Fibroblast of pulmonary artery (primary cell): ENCODE data around the gene PRPF8.

Source experiments
- DNase-seq: peaks from one replicate; pipeline ENCODE4 v3.0.0-alpha.2; 2010; ENCODE audit warnings: low read depth
- H3K4me3 ChIP-seq: replicated peaks from 2 replicates; pipeline ENCODE4 v1.5.1; 2011; ENCODE audit warnings: low read depth, mild to moderate bottlenecking, control low read depth, low read length, moderate library complexity
- CTCF ChIP-seq: IDR thresholded peaks from 2 replicates; pipeline ENCODE4 v1.5.1; 2011; ENCODE audit warnings: mild to moderate bottlenecking, control low read depth, low read length, inconsistent platforms; ENCODE audit errors: missing control alignments

Gene PRPF8

GRCh38 chr17:1716076-1716911, 31.6 kb upstream of the PRPF8 start:
- peak; percentile 11 for TF ChIP-seq CTCF
- DNase-seq, result peak; percentile 100

GRCh38 chr17:1715803-1716075, 31.1 kb upstream of the PRPF8 start:
- DNase-seq, result no peak
- peak overlapping the region; percentile 88 for H3K4me3 ChIP-seq
- no peak for TF ChIP-seq CTCF

More at GRCh38 chr17:1716076-1716911, 31.6 kb upstream of the PRPF8 start:
- peak overlapping the region; percentile 88 for H3K4me3 ChIP-seq

- peak; percentile 91 for DNase-seq
- no peak for TF ChIP-seq CTCF
Observed at GRCh38 chr17:1714980-1715802, 30.5 kb upstream of the PRPF8 start.

GRCh38 chr17:1714427-1714979, 29.8 kb upstream of the PRPF8 start:
- H3K4me3 ChIP-seq, result peak overlapping the region; percentile 88
- TF ChIP-seq CTCF, result no peak
- peak; percentile 98 for DNase-seq

More at GRCh38 chr17:1714980-1715802, 30.5 kb upstream of the PRPF8 start:
- peak overlapping the region; percentile 88 for H3K4me3 ChIP-seq

GRCh38 chr17:1713878-1714426, 29.3 kb upstream of the PRPF8 start:
- peak; percentile 50 for TF ChIP-seq CTCF
- peak overlapping the region; percentile 88 for H3K4me3 ChIP-seq
- peak; percentile 56 for DNase-seq

GRCh38 chr17:1713160-1713877, 28.7 kb upstream of the PRPF8 start:
- H3K4me3 ChIP-seq, result peak overlapping the region; percentile 88
- TF ChIP-seq CTCF, result no peak

More at GRCh38 chr17:1713160-1713877, 28.7 kb upstream of the PRPF8 start:
- DNase-seq, result no peak
